Measurements from ENCODE around the gene TSPAN4.

Gene TSPAN4

DNA sequence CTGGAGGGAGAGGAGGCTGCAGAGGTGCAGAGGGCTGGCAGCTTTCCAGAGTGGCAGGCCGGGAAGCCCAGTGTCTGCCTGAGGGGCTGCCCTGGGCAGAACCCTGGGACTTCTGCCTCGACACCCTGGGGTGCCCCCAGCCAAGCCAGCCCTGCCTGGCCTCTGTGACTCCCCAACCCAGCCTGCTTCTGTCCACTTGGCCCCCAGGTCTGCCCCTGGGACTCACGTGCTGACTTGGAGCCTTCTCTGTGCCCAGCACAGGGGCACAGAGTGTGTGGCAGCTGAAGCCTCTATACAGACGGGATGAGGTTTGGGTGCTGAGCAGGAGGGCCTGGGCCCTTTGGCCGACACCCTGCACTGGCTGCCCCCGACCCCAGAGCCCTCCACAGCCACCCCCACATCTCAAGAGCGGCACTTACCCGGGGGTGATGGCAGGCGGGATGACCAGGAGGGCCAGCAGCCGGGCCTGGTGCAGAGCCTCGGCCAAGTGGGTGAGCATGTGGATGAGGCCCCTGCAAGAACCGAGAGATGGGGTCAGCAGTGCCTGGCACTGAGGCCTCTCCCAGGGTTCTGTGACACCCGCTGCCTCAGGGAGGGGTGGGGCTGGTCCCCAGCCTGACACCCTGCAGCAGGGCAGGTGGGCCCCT is 50.5 kb downstream of the TSPAN4 start:
- DNase-seq = no peak

DNA sequence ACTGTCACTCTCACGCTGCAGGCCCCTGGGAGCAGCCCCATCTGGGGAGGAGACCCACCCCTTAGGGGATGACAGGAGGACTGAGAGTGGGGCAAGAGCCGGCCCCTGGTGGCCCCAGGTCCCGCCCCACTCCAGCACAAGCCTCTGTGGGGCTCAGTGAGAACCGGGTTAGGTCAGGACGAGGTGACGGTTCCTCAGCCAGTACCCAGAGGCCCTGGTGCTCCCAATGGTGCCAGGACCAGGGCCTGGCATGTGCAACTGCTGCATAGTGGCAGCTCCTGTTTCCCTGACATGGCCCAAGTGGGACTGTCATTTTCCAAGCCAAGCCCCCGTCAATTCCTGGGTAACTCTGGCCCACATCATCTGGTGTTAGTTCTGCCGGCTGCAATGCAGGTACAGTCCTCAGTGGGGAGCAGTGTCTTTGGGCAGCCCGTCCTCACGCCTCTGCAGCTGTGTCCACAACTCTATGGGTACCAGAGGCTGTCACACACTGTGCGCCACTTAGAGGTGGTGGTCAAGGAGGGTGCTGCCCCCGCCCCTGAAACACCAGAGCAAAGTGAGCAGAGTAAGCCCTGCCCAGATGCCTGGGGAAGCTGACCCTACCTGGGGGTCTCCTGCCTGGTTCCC is 52.0 kb downstream of the TSPAN4 start:
- DNase-seq = no peak

DNA sequence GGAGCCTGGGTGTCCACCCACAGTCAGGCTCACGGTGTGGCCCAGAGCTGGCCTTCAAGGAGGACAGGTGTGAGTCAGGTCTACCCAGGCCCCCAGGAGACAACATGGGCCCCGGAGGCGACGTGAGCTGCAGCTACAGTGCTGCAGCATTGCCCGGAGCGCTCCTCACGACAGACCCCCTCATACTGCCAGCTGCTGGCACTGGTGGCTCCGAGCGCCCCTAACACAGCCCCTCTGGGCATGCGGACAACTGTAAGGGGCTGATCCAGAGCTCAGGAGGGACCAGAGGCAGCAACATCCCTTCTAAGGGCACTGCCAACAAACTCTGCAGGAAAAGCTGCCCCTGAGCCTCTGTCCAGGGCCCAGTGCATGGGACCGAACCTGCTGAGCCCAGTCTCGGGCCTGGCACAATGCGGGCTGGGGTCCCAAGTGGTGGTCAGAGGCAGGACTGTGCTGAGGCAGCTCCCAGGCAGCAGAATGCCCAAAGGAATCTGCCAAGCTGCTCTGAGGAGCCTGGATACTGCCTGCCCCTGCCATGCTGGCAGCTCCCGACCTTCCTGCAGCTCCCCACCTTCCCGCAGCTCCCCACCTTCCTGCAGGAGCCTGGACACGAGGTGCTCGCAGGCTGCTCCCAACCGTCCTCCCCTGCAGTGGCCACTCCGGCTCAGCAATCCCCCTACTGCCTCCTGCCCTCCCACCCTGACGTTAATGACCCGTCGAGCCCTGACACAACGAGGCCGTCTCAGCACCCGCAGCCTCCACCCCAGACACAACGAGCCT is 52.9 kb downstream of the TSPAN4 start:
- no peak for DNase-seq

DNA sequence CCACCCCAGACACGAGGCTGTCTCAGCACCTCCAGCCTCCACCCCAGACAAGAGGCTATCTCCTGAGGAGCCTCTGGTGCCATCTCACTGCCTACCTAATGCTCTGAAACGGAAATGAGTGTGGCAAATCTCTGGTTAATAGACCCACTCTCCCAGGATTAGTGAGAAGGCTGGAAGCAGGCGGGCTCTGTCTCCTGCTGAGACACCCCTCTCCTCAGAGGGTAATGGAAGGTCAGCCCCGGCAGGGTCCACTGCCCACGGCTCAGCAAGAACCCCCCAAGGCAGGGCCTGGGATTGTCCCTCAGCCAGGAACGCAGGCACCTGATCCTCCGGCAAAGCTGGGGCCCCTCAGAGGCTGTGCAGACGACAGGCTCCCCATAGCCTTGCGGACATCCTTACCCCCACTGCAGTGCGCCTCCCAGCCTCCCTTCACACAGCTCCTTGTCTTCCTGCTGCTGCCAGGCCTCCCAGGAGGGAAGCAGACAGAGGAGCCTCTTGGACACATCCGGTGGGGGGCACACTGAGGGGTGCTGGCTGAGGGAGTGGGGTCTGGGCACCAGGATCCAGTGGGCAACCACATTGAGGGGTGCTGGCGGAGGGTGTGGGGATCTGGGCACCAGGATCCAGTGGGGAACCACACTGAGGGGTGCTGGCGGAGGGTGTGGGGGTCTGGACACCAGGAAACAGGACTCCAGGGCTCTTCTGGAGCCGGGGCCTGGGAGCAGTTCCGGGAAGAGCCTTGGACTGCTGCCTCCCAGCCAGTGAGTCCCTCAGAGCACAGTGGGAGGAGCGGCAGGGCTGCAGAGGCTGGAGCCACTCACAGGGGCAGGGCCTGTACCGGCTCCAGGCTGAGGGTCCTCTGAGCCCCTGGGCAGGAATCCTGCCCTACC is 54.8 kb downstream of the TSPAN4 start:
- no peak for DNase-seq

DNA sequence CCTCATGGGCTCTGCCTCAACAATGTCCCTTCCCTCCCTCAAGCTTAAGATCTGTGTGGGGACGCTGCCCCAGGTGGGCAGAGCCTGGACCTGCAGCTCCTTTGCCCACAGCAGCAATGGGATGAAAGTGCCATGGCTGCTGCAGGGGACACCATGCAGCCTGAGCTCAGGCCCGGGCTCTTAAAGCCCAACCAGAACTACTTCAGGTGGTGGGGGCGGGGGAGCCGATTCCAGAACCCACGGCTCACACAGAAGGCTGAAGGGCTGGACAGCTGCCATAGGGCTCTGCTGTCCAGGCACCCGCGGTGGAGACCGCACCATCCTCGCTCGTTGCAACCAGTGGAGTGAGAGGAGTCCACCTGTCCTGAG is 55.5 kb downstream of the TSPAN4 start:
- DNase-seq = no peak

DNA sequence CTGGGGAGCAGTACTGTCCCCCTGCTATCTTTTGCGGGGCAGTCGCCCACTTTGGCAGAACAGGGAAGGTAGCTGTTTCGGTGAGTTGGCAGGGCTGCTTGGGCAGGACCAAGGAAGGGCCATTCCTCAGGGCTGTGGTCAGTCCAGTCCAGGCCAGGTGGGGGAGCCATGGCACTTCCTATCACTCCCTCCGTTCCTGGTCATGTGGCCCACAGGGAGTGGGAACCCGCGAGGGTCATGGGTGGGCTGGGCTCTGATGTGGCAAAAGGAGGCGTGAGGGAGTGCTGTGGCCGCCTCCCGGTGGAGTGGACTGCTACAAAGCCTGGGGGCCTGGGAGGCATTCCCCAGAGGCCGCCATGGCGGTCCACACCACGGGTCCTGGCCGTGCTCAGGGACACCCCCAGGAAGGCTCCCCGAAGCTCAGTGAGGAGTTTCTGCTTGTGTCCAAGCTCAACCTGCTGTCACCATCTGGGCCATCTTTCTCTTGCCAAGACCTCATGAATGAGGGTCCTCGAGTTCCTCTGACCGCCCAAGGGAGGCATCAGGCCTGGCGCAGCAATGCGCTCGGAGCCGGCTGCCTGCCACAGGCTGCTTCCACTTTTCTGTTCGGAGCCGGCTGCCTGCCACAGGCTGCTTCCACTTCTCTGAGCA is 56.0 kb downstream of the TSPAN4 start:
- no peak for DNase-seq

DNA sequence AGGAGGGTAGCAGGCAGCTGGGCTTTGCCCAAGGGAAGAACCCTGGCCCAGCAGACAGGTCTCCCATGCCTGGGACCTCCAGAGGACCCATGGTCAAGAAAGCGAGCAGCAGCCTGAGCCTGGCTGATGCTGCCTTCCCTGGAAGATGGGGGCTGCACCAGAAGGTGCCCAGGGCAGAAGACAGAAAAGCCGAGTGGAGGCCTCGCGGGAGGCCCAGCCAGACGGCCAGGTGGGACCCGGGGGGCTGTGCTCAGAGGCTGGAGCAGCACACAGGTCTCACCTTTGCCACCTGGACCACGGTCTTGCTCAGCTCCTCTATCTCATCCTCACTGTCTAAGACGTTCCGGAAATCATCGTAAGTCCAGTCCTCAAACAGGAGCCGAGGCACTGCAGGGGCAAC is 57.1 kb downstream of the TSPAN4 start:
- no peak for DNase-seq

DNA sequence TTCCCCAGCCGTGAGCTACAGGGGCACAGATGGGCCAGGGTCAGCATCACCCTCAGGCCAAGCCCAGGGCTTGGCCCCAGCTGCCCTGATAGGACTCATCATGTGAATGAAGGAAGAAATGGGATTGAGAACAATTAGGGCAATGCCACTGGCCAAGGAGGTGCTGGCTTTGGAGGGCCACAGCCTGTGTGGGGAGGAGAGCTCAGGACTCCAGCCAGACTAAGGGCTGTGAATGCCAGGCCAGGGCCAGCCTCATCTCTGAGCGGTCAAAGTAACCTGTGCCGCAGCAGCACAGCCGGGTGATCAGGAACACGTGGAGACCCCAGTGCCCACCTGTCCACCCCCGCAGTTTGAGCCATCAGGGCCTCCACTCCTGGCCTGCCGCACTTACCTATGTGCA is 57.9 kb downstream of the TSPAN4 start:
- DNase-seq = no peak

DNA sequence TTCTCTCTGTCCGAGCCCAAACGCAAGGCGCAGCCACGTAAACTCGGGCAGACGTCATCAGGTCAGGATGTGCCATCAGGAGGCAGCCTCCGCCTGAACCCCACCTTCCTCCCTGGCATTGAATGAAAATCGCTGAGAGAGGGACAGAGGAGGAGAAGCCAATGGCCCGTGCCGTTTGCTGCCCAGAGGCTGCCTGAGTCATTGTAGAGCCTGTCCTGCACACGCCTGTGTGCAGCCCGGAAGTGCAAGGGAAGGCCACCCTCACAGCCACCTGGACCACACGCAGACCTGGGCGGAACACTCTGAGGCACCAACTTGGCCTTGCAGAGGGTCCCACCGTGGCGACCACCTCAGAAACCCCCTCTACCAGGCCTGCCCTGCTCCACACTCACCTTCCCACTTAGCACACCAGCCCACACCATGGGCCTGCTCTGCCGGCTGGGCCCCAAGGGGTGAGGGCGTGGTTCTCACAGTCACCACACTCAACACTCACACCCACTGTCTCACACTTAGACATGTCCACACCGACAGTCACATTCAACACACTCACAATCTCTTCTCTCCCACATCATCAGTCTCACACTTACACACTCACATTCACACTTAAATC is 58.9 kb downstream of the TSPAN4 start:
- DNase-seq = no peak

DNA sequence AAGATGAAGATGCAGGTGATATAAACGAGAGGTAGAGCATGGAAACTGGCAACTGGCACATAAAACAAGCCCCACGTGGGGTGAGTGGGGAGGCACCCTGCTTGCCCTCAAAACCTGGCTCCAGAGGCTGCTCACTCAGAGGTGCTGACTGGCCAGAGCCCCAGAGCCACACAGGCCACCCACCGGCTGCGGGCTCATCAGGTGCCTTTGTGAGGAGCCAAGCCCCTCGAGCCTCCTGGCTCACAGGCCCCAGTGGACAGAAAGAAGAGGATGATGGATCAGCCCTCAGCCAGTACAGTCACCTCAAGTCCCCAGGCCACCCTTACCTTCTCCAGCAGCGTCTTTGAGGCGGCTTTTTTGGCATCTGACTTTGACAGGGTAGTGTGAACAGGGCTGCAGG is 61.7 kb downstream of the TSPAN4 start:
- no peak for DNase-seq

DNA sequence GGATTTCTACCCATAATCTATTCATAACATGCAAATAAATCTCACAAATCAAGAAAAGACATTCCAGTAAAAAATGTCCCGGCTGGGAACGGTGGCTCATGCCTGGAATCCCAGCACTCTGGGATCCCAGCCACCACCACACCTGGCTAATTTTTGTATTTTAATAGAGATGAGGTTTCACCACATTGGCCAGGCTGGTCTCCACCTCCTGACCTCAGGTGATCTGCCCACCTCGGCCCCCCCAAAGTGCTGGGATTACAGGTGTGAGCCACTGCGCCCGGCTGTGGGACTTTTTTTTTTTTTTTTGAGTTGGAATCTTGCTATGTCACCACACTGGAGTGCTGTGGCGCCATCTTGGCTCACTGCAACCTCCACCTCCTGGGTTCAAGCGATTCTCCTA is 63.3 kb downstream of the TSPAN4 start:
- no peak for DNase-seq

DNA sequence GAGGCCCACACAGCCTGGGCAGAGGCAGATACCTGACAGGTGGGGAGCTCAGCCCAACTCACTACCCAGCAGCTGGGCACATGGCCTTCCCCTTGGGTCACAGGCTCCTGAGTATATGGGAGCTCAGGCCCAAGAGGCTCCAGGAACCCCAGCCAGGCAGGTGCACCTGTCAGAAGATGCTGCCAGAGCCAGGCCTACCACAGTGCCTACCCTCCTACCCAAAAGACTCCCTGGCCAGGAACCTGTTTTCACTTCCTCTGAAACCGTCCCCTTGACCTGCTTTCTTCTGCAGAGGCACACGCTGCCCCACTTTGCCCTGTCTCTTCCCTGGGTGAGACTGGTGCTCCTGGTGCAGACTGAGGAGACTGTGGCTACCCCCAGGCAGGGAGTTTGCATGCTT is 65.0 kb downstream of the TSPAN4 start:
- no peak for DNase-seq

DNA sequence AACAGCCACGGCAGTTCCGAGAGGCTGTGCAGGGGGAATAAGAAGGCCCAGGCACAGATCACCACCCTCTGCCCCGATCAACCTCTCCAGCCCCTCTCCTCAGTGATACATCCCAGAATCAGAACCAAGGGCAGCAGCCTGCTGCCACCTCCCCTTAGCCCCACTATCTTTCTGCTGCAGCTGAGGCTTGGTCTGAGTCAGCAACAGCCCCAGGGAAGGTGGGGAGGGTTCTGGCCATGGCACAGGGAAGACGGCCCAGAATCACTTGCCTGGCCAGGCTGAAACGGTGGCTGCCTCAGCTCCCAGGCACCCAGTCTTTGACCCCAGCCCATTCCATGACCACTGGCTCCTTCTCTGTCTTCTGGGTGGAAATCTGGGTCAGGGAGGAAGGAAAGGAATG is 65.6 kb downstream of the TSPAN4 start:
- DNase-seq = no peak

DNA sequence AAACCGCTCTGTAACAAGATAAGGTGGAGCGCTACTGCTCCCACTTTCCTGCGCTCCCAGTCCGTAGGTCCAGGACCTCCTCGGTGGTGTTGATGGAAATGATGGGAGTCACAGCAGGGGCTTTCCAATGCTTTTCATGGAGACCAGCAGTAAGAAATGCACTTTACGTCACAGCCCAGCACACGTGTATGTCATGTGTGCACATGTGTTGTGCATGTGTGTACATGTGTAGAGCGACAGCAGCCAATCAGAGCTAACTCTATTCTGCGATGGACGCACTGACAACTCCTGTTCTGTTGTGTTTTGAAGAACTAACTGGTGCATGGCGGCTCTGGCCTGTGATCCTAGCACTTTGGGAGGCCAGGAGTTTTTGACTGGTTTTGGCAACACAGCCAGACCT is 66.8 kb downstream of the TSPAN4 start:
- DNase-seq = no peak

DNA sequence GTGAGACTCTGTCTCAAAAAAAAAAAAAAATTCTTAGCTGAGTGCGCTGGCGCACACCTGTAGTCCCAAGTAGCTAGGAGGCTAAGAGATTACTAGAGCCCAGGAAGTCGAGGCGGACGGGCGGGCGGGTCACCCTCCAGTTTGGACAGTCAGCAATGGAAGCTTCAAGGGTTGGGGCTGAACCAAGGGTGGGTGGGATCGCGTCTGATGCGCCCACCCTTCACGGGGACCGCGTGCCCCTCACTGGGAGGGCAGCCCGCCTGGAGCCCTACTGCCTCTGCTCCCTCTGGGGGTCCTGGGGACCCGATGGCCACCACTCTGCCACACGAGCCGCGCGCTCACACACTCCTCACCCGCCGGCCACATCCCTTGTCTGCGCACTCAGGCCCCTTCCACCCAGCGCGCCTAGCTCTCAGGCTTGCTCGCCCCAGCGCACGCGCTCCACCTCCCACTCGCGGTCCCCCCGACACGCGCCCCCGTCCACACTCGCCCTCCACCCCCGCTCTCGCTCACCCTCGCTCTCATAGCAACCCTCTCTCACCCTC is 67.5 kb downstream of the TSPAN4 start:
- no peak for DNase-seq

DNA sequence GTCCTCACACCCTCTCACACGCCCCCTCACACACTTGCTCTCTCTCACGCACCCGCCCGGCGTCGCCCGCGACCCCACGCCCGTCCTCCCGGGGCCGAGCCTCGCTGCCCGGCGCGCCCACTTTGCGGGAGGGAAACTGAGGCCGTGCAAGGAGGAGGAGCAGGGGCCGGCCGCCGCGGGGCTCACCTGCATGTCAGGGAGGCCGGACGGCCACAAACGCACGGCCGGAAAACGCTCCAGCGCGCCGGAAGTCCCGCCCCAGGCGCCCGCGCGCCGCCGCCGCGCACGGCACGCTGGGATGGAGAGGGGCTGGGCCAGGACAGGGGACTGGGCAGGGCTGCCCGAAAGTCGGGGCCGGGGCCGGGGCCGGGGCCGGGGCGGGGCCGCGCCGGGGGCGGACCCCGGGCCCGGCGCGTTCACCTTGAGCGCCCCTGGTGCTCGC is 68.0 kb downstream of the TSPAN4 start, which contains the start of gene CHID1:
Gene CHID1, minus strand, starts transcription at position 222 of the 442 bp plus-strand sequence. CDS start 5,994 bp downstream, outside the sequence.
- peak; percentile 58 for DNase-seq

DNA sequence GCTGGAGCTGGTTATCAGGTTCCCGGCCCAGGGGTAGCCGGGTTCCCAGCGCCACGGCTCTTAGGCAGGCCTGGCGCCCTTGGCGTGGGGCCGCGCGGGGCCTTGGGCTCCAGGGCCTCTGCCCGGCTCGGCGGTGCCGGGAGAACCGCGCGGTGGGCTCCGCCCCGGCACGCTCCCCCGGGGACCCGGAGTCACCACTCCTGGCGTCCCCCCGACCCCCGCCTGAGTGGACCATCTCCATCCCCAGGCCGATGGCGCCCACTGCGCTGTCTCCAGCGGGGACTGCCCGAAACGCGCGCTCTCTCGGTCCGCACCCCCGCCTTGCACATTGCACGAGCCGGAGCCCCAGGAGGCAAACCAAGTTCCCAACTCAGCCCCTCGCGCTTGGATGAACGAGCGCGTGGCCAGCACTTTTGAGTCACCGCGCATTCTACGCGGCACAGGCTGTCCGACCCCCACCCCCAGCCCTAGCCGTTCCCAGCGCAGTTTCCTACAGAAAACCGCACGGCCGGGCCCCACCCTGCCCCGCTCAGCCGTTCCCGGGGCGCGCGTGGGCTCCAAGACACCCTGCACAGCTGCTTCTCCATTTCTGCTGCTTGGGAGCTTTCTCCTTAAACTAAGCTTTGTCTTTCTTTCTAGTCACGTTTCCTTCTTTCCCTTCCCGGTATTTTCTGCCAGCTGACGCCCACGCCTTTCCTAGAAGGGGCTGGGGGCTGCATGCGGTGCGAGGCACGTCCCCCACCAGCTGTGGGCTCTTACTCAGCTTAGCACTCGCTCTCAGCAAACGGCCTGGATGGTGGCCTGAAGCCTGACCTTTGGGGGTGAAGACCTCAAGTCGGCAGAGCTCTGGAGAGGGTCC is 68.6 kb downstream of the TSPAN4 start:
- DNase-seq = no peak

DNA sequence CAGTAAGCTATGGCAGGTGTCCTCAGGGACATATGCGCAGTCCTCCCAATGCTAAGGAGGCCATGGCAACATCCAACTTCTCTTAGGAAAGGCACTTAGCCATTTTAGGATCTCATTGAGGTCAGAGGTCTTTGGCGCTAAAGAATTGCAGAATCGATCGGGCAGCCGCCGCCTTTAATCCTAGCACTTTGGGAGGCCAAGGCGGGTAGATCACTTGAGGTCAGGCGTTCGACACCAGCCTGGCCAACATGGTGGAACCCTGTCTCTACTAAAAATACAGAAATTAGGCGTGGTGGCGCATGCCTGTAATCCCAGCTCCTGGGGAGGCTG is 69.2 kb downstream of the TSPAN4 start:
- no peak for DNase-seq

DNA sequence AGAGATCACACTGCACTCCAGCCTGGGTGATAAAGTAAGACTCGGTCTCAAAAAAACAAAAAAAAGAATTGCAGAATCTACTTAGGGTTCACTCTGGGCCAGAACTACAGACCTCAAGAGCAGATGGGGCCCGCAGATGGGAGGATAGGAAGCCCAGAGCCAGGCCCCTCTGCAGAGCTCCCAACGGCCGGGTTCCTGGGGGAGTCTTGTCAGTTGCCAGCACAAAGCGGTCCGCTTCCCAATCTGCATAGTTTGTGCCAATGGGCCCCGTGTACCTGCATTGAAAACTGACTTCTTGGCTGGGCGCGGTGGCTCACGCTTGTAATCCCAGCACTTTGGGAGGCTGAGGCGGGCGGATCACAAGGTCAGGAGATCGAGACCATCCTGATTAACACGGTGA is 69.6 kb downstream of the TSPAN4 start:
- DNase-seq = no peak

DNA sequence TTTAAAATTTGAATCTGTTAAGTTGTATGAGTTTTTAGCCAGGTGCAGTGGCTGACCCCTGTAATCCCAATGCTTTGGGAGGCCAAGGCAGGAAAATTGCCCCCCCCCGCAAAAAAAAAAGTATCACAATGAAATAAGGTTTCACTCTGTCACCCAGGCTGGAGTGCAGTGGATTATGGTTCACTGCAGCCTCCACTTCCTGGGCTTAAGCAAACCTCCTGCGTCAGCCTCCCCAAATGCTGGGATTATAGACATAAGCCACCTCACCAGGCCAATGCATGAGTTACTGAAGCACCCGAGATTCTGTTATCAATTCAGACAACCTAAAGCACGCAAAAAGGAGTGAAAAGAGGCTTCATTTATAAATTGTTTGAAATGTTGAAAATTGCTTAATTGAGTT is 70.4 kb downstream of the TSPAN4 start:
- no peak for DNase-seq

DNA sequence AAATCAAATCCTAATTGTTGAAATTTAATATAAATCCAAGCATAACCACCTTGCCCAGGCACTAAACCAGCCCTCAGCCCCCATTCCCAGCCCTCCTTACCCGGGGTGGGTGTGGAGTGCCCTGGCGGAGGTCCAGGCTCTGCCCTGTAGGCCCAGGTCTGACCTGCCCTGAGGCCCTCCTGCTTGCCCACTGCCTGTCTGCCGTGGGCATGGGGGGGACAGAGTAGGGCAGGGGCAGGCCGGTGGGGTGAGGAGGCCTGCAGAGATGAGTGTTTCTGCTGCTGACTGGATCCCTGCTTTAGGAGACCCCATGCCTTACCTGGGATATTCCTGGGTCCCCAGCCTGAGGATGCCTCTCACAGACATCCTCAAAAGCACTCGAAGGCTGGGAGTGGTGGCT is 71.6 kb downstream of the TSPAN4 start:
- no peak for DNase-seq
